Progenitor cell of endocrine pancreas (in vitro differentiated cells): Measurements from ENCODE around the gene ACOT8. TPM values are rescaled to one million over a fixed set of nuclear protein-coding genes. Genes with fewer than 3 reads are reported as not detected.

Experiments used
- DNase-seq: peaks from one replicate; pipeline ENCODE4 v3.0.0; 2021; ENCODE audit warnings: low spot score; ENCODE audit not compliant: unreplicated experiment
- H3K27ac Mint-ChIP-seq: 2 replicates; pipeline ENCODE4 v1.8.0; 2021; ENCODE audit warnings: mild to moderate bottlenecking, moderate library complexity, mixed read lengths
- H3K27me3 Mint-ChIP-seq: 2 replicates; pipeline ENCODE4 v1.8.0; 2021; ENCODE audit warnings: mixed read lengths
- H3K36me3 Mint-ChIP-seq: 2 replicates; pipeline ENCODE4 v1.8.0; 2022; ENCODE audit warnings: mixed read lengths; ENCODE audit not compliant: insufficient read depth
- H3K4me1 Mint-ChIP-seq: 2 replicates; pipeline ENCODE4 v1.8.0; 2021; ENCODE audit warnings: low read depth, mixed read lengths
- H3K4me3 Mint-ChIP-seq: 2 replicates; pipeline ENCODE4 v1.8.0; 2021; ENCODE audit warnings: low read depth, mild to moderate bottlenecking, moderate library complexity, mixed read lengths
- H3K9me3 Mint-ChIP-seq: 2 replicates; pipeline ENCODE4 v1.8.0; 2021; ENCODE audit warnings: low read depth, mixed read lengths
- CTCF ChIP-seq: fragments of 200-600 bp; sonication (generic); IDR thresholded peaks from one replicate; pipeline ENCODE4 v1.5.0; 2021; ENCODE audit warnings: antibody characterized with exemption, mild to moderate bottlenecking; ENCODE audit not compliant: unreplicated experiment
- total RNA-seq: library from RNA; stranded (reverse); gene quantifications from 2 replicates; pipeline ENCODE4 v1.2.1, GENCODE V29; 2021

Gene ACOT8
- total RNA-seq, 1 donor from 2014 or later: 23.0 TPM

- TF ChIP-seq CTCF: no peak
- Mint-ChIP-seq H3K27me3 (no peaks in the 10 kb centered on the region), H3K36me3 (peaks cover 1% of the 10 kb centered on the region), H3K27ac (no peak overlapping the region), H3K4me1 (peaks cover 2% of the 10 kb centered on the region), H3K9me3 (no peaks in the 10 kb centered on the region), H3K4me3 (no peak overlapping the region)
- DNase-seq: no peak
These were observed 6.6 kb upstream of the ACOT8 start for GRCh38 chr20:45863543-45864470.

GRCh38 chr20:45861221-45862075, 4.3 kb upstream of the ACOT8 start:
- no peaks in the 10 kb centered on the region for H3K27me3 Mint-ChIP-seq
- H3K9me3 Mint-ChIP-seq: no peaks in the 10 kb centered on the region
- TF ChIP-seq CTCF: no peak
- DNase-seq: no peak
- H3K4me3 Mint-ChIP-seq: no peak overlapping the region
- H3K27ac Mint-ChIP-seq: no peak overlapping the region
- peaks cover 16% of the 10 kb centered on the region for H3K4me1 Mint-ChIP-seq
- peaks cover 1% of the 10 kb centered on the region for H3K36me3 Mint-ChIP-seq

GRCh38 chr20:45860560-45861220, 3.5 kb upstream of the ACOT8 start:
- H3K27ac Mint-ChIP-seq: no peak overlapping the region
- peaks cover 1% of the 10 kb centered on the region for H3K36me3 Mint-ChIP-seq
- H3K27me3 Mint-ChIP-seq: no peaks in the 10 kb centered on the region
- no peaks in the 10 kb centered on the region for H3K9me3 Mint-ChIP-seq
- H3K4me1 Mint-ChIP-seq: peaks cover 17% of the 10 kb centered on the region
- no peak for DNase-seq
- no peak for TF ChIP-seq CTCF
- no peak overlapping the region for H3K4me3 Mint-ChIP-seq

GRCh38 chr20:45859916-45860315, 2.7 kb upstream of the ACOT8 start:
- Mint-ChIP-seq H3K27me3 (no peaks in the 10 kb centered on the region), H3K27ac (no peak overlapping the region), H3K4me3 (no peak overlapping the region), H3K36me3 (peaks cover 1% of the 10 kb centered on the region), H3K4me1 (peaks cover 17% of the 10 kb centered on the region), H3K9me3 (no peaks in the 10 kb centered on the region)
- TF ChIP-seq CTCF: no peak
- no peak for DNase-seq

- Mint-ChIP-seq H3K9me3 (no peaks in the 10 kb centered on the region), H3K4me1 (peaks cover 24% of the 10 kb centered on the region), H3K27ac (peak overlapping the region; percentile 92), H3K4me3 (peak overlapping the region; percentile 93), H3K36me3 (no peaks in the 10 kb centered on the region), H3K27me3 (no peaks in the 10 kb centered on the region)
- DNase-seq: no peak
- no peak for TF ChIP-seq CTCF
These were observed 657 bp upstream of the ACOT8 start for GRCh38 chr20:45857882-45858216.
